Osteocyte (in vitro differentiated cells): ENCODE results near the gene RAB11FIP5. TPM values are rescaled to one million over a fixed set of nuclear protein-coding genes. Genes with fewer than 3 reads are reported as not detected.

Source experiments
- DNase-seq: peaks from one replicate; pipeline ENCODE4 v3.0.0; 2021; ENCODE audit warnings: mixed read lengths; ENCODE audit not compliant: unreplicated experiment; ENCODE audit errors: extremely low spot score
- H3K27ac Mint-ChIP-seq: one replicate; pipeline ENCODE4 v1.8.0; 2021; ENCODE audit warnings: mild to moderate bottlenecking, mixed read lengths; ENCODE audit not compliant: unreplicated experiment
- H3K27me3 Mint-ChIP-seq: one replicate; pipeline ENCODE4 v1.8.0; 2021; ENCODE audit warnings: mixed read lengths; ENCODE audit not compliant: unreplicated experiment
- H3K36me3 Mint-ChIP-seq: one replicate; pipeline ENCODE4 v1.8.0; 2021; ENCODE audit warnings: mixed read lengths; ENCODE audit not compliant: unreplicated experiment
- H3K4me1 Mint-ChIP-seq: one replicate; pipeline ENCODE4 v1.8.0; 2021; ENCODE audit warnings: mixed read lengths; ENCODE audit not compliant: unreplicated experiment
- H3K4me3 Mint-ChIP-seq: one replicate; pipeline ENCODE4 v1.8.0; 2021; ENCODE audit warnings: mild to moderate bottlenecking, moderate library complexity, mixed read lengths; ENCODE audit not compliant: unreplicated experiment
- H3K9me3 Mint-ChIP-seq: one replicate; pipeline ENCODE4 v1.8.0; 2021; ENCODE audit warnings: mixed read lengths; ENCODE audit not compliant: unreplicated experiment
- CTCF ChIP-seq: fragments of 200-600 bp; sonication (generic); IDR thresholded peaks from 2 replicates; pipeline ENCODE4 v1.5.0; 2021; ENCODE audit warnings: antibody characterized with exemption, mild to moderate bottlenecking, moderate library complexity
- total RNA-seq: library from RNA; stranded (reverse); gene quantifications from 2 replicates; pipeline ENCODE4 v1.2.1, GENCODE V29; 2021

Gene RAB11FIP5
- total RNA-seq, 1 donor from 2014 or later = 35.5 TPM

DNA sequence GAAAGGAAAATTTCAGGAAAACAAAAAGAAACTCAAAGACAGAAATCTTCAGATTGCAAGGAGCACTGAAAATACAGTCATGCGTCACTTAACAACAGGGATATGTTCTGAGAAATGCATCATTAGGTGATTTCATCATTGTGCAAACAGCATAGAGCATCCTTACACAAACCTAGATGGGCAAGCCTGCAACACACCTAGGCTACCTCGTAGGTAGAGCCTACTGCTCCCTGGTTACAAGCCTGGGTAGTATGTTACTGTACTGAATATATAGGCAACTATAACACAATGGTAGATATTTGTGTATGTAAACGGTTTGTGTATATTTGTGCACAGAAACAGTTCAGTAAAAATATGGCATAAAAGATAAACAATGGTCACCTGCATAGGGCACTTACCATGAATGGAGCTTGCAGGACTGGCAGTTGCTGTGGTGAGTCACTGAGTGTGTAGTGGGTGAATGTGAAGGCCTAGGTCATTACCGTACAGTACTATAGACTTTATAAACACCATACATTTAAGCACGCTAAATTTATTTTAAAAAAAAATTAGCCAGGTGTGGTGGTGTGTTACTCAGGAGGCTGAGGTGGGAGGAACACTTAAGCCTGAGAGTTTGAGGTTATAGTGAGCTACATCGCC lies 74.7 kb downstream of the RAB11FIP5 start:
- Mint-ChIP-seq H3K27ac (no peak overlapping the region), H3K4me1 (peaks cover 2% of the 10 kb centered on the region), H3K4me3 (no peak overlapping the region), H3K27me3 (no peaks in the 10 kb centered on the region), H3K9me3 (no peaks in the 10 kb centered on the region), H3K36me3 (peaks cover 11% of the 10 kb centered on the region)
- DNase-seq = no peak
- no peak for TF ChIP-seq CTCF

GRCh38 chr2:73036766-73037165 lies 76.0 kb downstream of the RAB11FIP5 start:
- H3K4me3 Mint-ChIP-seq = no peak overlapping the region
- H3K9me3 Mint-ChIP-seq = no peaks in the 10 kb centered on the region
- H3K27me3 Mint-ChIP-seq = no peaks in the 10 kb centered on the region
- H3K4me1 Mint-ChIP-seq = peaks cover 3% of the 10 kb centered on the region
- H3K36me3 Mint-ChIP-seq = peaks cover 11% of the 10 kb centered on the region
- H3K27ac Mint-ChIP-seq = no peak overlapping the region
- no peak for TF ChIP-seq CTCF
- DNase-seq = no peak

DNA sequence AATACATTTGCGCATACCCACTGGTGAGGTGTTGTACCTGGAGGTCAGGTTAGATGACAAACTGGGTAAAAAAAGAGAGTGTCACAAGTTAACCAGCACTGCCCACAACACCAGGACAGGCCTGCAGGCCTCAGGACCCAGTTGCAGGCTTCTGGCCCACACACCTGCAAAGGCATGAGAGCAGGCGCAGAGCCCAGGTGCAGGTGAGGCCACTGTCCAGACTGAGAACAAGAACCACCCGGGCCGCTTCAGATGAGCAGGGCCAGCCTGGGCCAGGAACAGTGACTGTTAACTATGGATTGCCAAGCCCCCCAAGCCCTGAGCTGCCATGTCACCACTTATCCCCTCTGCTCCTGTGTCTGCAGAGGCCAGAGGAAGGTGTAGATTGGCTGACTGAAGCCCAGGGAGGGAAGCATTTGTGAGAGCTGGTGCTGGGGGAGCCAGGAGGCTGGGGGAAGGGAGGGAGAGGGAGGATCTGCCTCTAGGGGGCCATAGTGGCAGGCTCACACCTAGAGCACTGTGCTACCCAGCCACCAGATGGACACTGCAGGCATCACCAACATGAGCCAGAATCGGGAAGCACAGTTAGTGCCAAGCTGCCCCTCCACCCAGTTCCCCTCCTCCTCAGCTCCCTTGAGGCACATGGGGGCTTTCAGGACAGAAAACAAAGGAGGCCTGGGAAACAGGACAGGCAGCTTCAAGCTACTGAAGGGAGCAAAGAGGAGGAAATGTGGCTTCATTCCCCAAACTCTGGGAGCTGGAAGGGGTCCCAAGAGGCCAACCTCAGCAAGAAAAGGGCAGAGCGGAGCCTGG lies 76.6 kb downstream of the RAB11FIP5 start:
- Mint-ChIP-seq H3K4me1 (peaks cover 3% of the 10 kb centered on the region), H3K4me3 (no peak overlapping the region), H3K9me3 (no peaks in the 10 kb centered on the region), H3K36me3 (peaks cover 10% of the 10 kb centered on the region), H3K27ac (no peak overlapping the region), H3K27me3 (no peaks in the 10 kb centered on the region)
- no peak for DNase-seq
- TF ChIP-seq CTCF = no peak

GRCh38 chr2:73034661-73035375 lies 77.9 kb downstream of the RAB11FIP5 start:
- H3K4me3 Mint-ChIP-seq = no peak overlapping the region
- H3K27ac Mint-ChIP-seq = no peak overlapping the region
- peaks cover 3% of the 10 kb centered on the region for H3K4me1 Mint-ChIP-seq
- H3K9me3 Mint-ChIP-seq = no peaks in the 10 kb centered on the region
- no peak for TF ChIP-seq CTCF
- DNase-seq = no peak
- H3K27me3 Mint-ChIP-seq = no peaks in the 10 kb centered on the region
- peaks cover 7% of the 10 kb centered on the region for H3K36me3 Mint-ChIP-seq
